Trophoblast cell (in vitro differentiated cells and primary cell): Measurements from ENCODE around the gene MYRF.

Source experiments
- DNase-seq, 2 donors: peaks; one replicate each; pipeline ENCODE4 v3.0.0-alpha.2; 2016
- H2AFZ ChIP-seq: 2 replicates; pipeline ENCODE4 v1.6.1; 2013; ENCODE audit warnings: low read length, moderate library complexity, mild to moderate bottlenecking; ENCODE audit not compliant: insufficient read depth, poor library complexity
- H2AK5ac ChIP-seq: 2 replicates; pipeline ENCODE4 v1.6.1; 2013; ENCODE audit warnings: mild to moderate bottlenecking, low read length
- H2BK120ac ChIP-seq: 2 replicates; pipeline ENCODE4 v1.6.1; 2013; ENCODE audit warnings: low read length, mild to moderate bottlenecking, moderate library complexity; ENCODE audit not compliant: insufficient read depth, poor library complexity
- H2BK12ac ChIP-seq: 2 replicates; pipeline ENCODE4 v1.6.1; 2013; ENCODE audit warnings: mild to moderate bottlenecking, low read length, moderate library complexity
- H2BK5ac ChIP-seq: 2 replicates; pipeline ENCODE4 v1.6.1; 2013; ENCODE audit warnings: low read length, low read depth, moderate library complexity, mild to moderate bottlenecking; ENCODE audit not compliant: poor library complexity
- H3K14ac ChIP-seq: 2 replicates; pipeline ENCODE4 v1.6.1; 2013; ENCODE audit warnings: mild to moderate bottlenecking, low read length
- H3K18ac ChIP-seq: 2 replicates; pipeline ENCODE4 v1.6.1; 2013; ENCODE audit warnings: mild to moderate bottlenecking, low read length
- H3K23ac ChIP-seq: 2 replicates; pipeline ENCODE4 v1.6.1; 2013; ENCODE audit warnings: low read length
- H3K27ac ChIP-seq: 2 replicates; pipeline ENCODE4 v1.5.1; 2013; ENCODE audit warnings: low read depth, mild to moderate bottlenecking, inconsistent platforms, low read length, moderate library complexity
- H3K27me3 ChIP-seq: 2 replicates; pipeline ENCODE4 v1.6.1; 2013; ENCODE audit warnings: inconsistent platforms, mild to moderate bottlenecking, low read length, moderate library complexity; ENCODE audit not compliant: insufficient read depth
- H3K36me3 ChIP-seq, 2 experiments: 1 replicate in 1 of 2; 2 replicates in 1 of 2; pipeline ENCODE4 v1.6.1; 2013; ENCODE audit warnings: low read length in 2 of 2, mild to moderate bottlenecking in 2 of 2, moderate library complexity in 1 of 2; ENCODE audit not compliant: insufficient read depth in 2 of 2, control insufficient read depth in 1 of 2
- H3K4ac ChIP-seq: 2 replicates; pipeline ENCODE4 v1.6.1; 2013; ENCODE audit warnings: low read depth, mild to moderate bottlenecking, low read length, moderate library complexity
- H3K4me1 ChIP-seq, 2 experiments: 1 replicate in 1 of 2; 2 replicates in 1 of 2; pipeline ENCODE4 v1.6.1; 2013; ENCODE audit warnings: low read length in 2 of 2, mild to moderate bottlenecking in 2 of 2, moderate library complexity in 1 of 2; ENCODE audit not compliant: insufficient read depth in 2 of 2, control insufficient read depth in 1 of 2
- H3K4me2 ChIP-seq: 2 replicates; pipeline ENCODE4 v1.6.1; 2013; ENCODE audit warnings: inconsistent platforms, mild to moderate bottlenecking, low read length, moderate library complexity
- H3K4me3 ChIP-seq: 2 replicates; pipeline ENCODE4 v1.5.1; 2013; ENCODE audit warnings: mild to moderate bottlenecking, low read depth, low read length, inconsistent platforms
- H3K79me1 ChIP-seq: one replicate; pipeline ENCODE4 v1.6.1; 2013; ENCODE audit warnings: low read length
- H3K79me2 ChIP-seq: 2 replicates; pipeline ENCODE4 v1.6.1; 2013; ENCODE audit warnings: low read length, mild to moderate bottlenecking; ENCODE audit not compliant: control insufficient read depth, insufficient read depth, poor library complexity
- H3K9ac ChIP-seq: 2 replicates; pipeline ENCODE4 v1.6.1; 2013; ENCODE audit warnings: mild to moderate bottlenecking, low read length
- H3K9me3 ChIP-seq: 2 replicates; pipeline ENCODE4 v1.6.1; 2013; ENCODE audit warnings: low read depth, mild to moderate bottlenecking, control low read depth, inconsistent platforms, low read length; ENCODE audit not compliant: insufficient read depth
- H4K12ac ChIP-seq: 2 replicates; pipeline ENCODE4 v1.6.1; 2013; ENCODE audit warnings: low read depth, mild to moderate bottlenecking, low read length, moderate library complexity
- H4K8ac ChIP-seq: 2 replicates; pipeline ENCODE4 v1.6.1; 2013; ENCODE audit warnings: low read depth, mild to moderate bottlenecking, low read length, moderate library complexity
- H4K91ac ChIP-seq: one replicate; pipeline ENCODE4 v1.6.1; 2013; ENCODE audit warnings: low read depth, mild to moderate bottlenecking, low read length, moderate library complexity
- WGBS: extraction: QIAGEN DNeasy Blood & Tissue Kit; methylation state at CpG from one replicate; pipeline ENCODE4 v1.1.7; 2013; ENCODE audit warnings: missing lambda C conversion rate; ENCODE audit not compliant: insufficient read length, insufficient coverage; ENCODE audit errors: extremely low coverage; 5-methylcytosine and 5-hydroxymethylcytosine counted together

MYRF gene

GRCh38 chr11:61775606-61776554 is 23.4 kb downstream of the MYRF start:
- peaks cover 11 to 15% of the 10 kb centered on the region in 2 experiments for H3K36me3 ChIP-seq
- H3K4me3 ChIP-seq: peak overlapping the region; percentile 5
- H3K4me1 ChIP-seq: peaks cover 23 to 33% of the 10 kb centered on the region in 2 experiments
- no peaks in the 10 kb centered on the region for H3K27me3 ChIP-seq
- H3K27ac ChIP-seq: no peak overlapping the region
- H2BK5ac ChIP-seq: no peak overlapping the region
- peak overlapping the region; percentile 6 for H2AK5ac ChIP-seq
- H3K9ac ChIP-seq: no peak overlapping the region
- peaks cover 6% of the 10 kb centered on the region for H3K79me2 ChIP-seq
- H3K4me2 ChIP-seq: no peak overlapping the region
- no peak overlapping the region for H2BK12ac ChIP-seq
- no peak overlapping the region for H3K4ac ChIP-seq
- WGBS: no CpG with 5 or more reads among the region's 20 CpGs
- H3K18ac ChIP-seq: no peak overlapping the region
- no peak overlapping the region for H4K12ac ChIP-seq
- no peak overlapping the region for H4K8ac ChIP-seq
- no peak for DNase-seq
- peaks cover 22% of the 10 kb centered on the region for H3K79me1 ChIP-seq
- no peak overlapping the region for H2AFZ ChIP-seq
- H2BK120ac ChIP-seq: no peak overlapping the region
- H4K91ac ChIP-seq: no peak overlapping the region
- no peak overlapping the region for H3K23ac ChIP-seq
- H3K14ac ChIP-seq: no peak overlapping the region
- H3K9me3 ChIP-seq: peaks cover 5% of the 10 kb centered on the region

- no CpG with 5 or more reads among the region's 9 CpGs for WGBS
These were observed 24.2 kb downstream of the MYRF start for GRCh38 chr11:61776561-61777075.

GRCh38 chr11:61777234-61778090 is 25.0 kb downstream of the MYRF start:
- peak in 1 of 2 donors; percentile 49 for DNase-seq
- Histone ChIP-seq H4K91ac (no peak overlapping the region), H3K36me3 (peaks cover 15% of the 10 kb centered on the region in 2 experiments), H4K8ac (no peak overlapping the region), H3K23ac (no peak overlapping the region), H3K9me3 (peaks cover 5% of the 10 kb centered on the region), H4K12ac (no peak overlapping the region), H3K4me3 (no peak overlapping the region), H3K4me2 (no peak overlapping the region), H3K79me2 (peaks cover 1% of the 10 kb centered on the region), H2BK12ac (no peak overlapping the region), H2AK5ac (no peak overlapping the region), H3K14ac (no peak overlapping the region), H3K4ac (no peak overlapping the region), H2BK120ac (no peak overlapping the region), H3K9ac (no peak overlapping the region), H3K27ac (no peak overlapping the region), H3K18ac (no peak overlapping the region), H3K4me1 (peaks cover 25 to 26% of the 10 kb centered on the region in 2 experiments), H3K27me3 (no peaks in the 10 kb centered on the region), H3K79me1 (peaks cover 10% of the 10 kb centered on the region), H2BK5ac (no peak overlapping the region), H2AFZ (no peak overlapping the region)
- no CpG with 5 or more reads among the region's 67 CpGs for WGBS

More at GRCh38 chr11:61776561-61777075, 24.2 kb downstream of the MYRF start:
- no peak overlapping the region for H3K4ac ChIP-seq
- H3K14ac ChIP-seq: no peak overlapping the region
- no peak overlapping the region for H2BK5ac ChIP-seq
- H2BK12ac ChIP-seq: no peak overlapping the region
- no peak overlapping the region for H3K27ac ChIP-seq
- H3K79me1 ChIP-seq: peaks cover 18% of the 10 kb centered on the region
- H3K27me3 ChIP-seq: no peaks in the 10 kb centered on the region
- H2BK120ac ChIP-seq: no peak overlapping the region
- H3K4me2 ChIP-seq: no peak overlapping the region
- H3K9me3 ChIP-seq: peaks cover 5% of the 10 kb centered on the region
- H4K12ac ChIP-seq: no peak overlapping the region
- peaks cover 25 to 30% of the 10 kb centered on the region in 2 experiments for H3K4me1 ChIP-seq
- H3K18ac ChIP-seq: no peak overlapping the region
- no peak overlapping the region for H2AK5ac ChIP-seq
- H3K36me3 ChIP-seq: peaks cover 14 to 15% of the 10 kb centered on the region in 2 experiments
- H3K4me3 ChIP-seq: no peak overlapping the region
- no peak overlapping the region for H4K8ac ChIP-seq
- no peak overlapping the region for H3K23ac ChIP-seq
- peak; percentile 42 to 72 for DNase-seq
- H3K9ac ChIP-seq: no peak overlapping the region
- H4K91ac ChIP-seq: no peak overlapping the region
- H3K79me2 ChIP-seq: peaks cover 6% of the 10 kb centered on the region
- H2AFZ ChIP-seq: no peak overlapping the region

- no peak overlapping the region for H3K4ac ChIP-seq
- H4K91ac ChIP-seq: no peak overlapping the region
- H3K9me3 ChIP-seq: peaks cover 5% of the 10 kb centered on the region
- DNase-seq: no peak
- H4K8ac ChIP-seq: no peak overlapping the region
- no peak overlapping the region for H2AK5ac ChIP-seq
- no peak overlapping the region for H3K4me2 ChIP-seq
- H3K4me1 ChIP-seq: peaks cover 29% of the 10 kb centered on the region in 2 experiments
- no peak overlapping the region for H3K9ac ChIP-seq
- H3K79me1 ChIP-seq: peaks cover 6% of the 10 kb centered on the region
- H2BK120ac ChIP-seq: no peak overlapping the region
- no peak overlapping the region for H2BK5ac ChIP-seq
- H3K79me2 ChIP-seq: no peaks in the 10 kb centered on the region
- no peak overlapping the region for H3K14ac ChIP-seq
- peaks cover 15% of the 10 kb centered on the region in 2 experiments for H3K36me3 ChIP-seq
- no peak overlapping the region for H3K27ac ChIP-seq
- no peak overlapping the region for H3K4me3 ChIP-seq
- no peak overlapping the region for H3K23ac ChIP-seq
- no peak overlapping the region for H2AFZ ChIP-seq
- no CpG with 5 or more reads among the region's 11 CpGs for WGBS
- H2BK12ac ChIP-seq: no peak overlapping the region
- H3K18ac ChIP-seq: no peak overlapping the region
- no peak overlapping the region for H4K12ac ChIP-seq
- H3K27me3 ChIP-seq: no peaks in the 10 kb centered on the region
These were observed 26.0 kb downstream of the MYRF start for GRCh38 chr11:61778357-61778886.
